Activated CD4-positive, alpha-beta T cell treated with anti-CD3 and anti-CD28 coated beads for 24 hours (primary cell): ENCODE data around the gene ALDH1A1.
"Not testable (repeated sequence)": the region's sequence is repeated elsewhere in the genome, so short reads cannot be mapped to it uniquely, and the experiment has no call there.

Experiments used
- DNase-seq, 2 donors: peaks; one replicate each; pipeline ENCODE4 v3.0.0-alpha.2; 2020; ENCODE audit warnings: low read depth in 2 of 2

Gene ALDH1A1

GRCh38 chr9:72896439-72896838, 56.4 kb downstream of the ALDH1A1 start:
- DNase-seq = no peak

GRCh38 chr9:72895122-72895521, 57.7 kb downstream of the ALDH1A1 start:
- DNase-seq = no peak

- DNase-seq = no peak
Observed at GRCh38 chr9:72894342-72894741, 58.5 kb downstream of the ALDH1A1 start.

- no peak for DNase-seq
Observed at GRCh38 chr9:72893437-72893836, 59.4 kb downstream of the ALDH1A1 start.

GRCh38 chr9:72891043-72891442, 61.8 kb downstream of the ALDH1A1 start:
- DNase-seq = no peak

GRCh38 chr9:72888943-72889342, 63.9 kb downstream of the ALDH1A1 start:
- no peak for DNase-seq

- no peak for DNase-seq
Observed at GRCh38 chr9:72888067-72888466, 64.8 kb downstream of the ALDH1A1 start.

- no peak for DNase-seq
Observed at GRCh38 chr9:72886386-72886785, 66.5 kb downstream of the ALDH1A1 start.

- DNase-seq = no peak
Observed at GRCh38 chr9:72884508-72884907, 68.3 kb downstream of the ALDH1A1 start.

- DNase-seq = no peak
Observed at GRCh38 chr9:72883875-72884274, 69.0 kb downstream of the ALDH1A1 start.

- no peak for DNase-seq
Observed at GRCh38 chr9:72882117-72882775, 70.6 kb downstream of the ALDH1A1 start.

- DNase-seq = no peak
Observed at GRCh38 chr9:72880821-72881220, 72.0 kb downstream of the ALDH1A1 start.

GRCh38 chr9:72875221-72875620, 77.6 kb downstream of the ALDH1A1 start:
- DNase-seq = no peak

- DNase-seq = no peak
Observed at GRCh38 chr9:72874344-72874743, 78.5 kb downstream of the ALDH1A1 start.

- no peak for DNase-seq
Observed at GRCh38 chr9:72873456-72873855, 79.4 kb downstream of the ALDH1A1 start.

GRCh38 chr9:72872718-72873117, 80.1 kb downstream of the ALDH1A1 start:
- no peak for DNase-seq

- DNase-seq = no peak
Observed at GRCh38 chr9:72871685-72872084, 81.2 kb downstream of the ALDH1A1 start.

GRCh38 chr9:72864327-72864726, 88.5 kb downstream of the ALDH1A1 start:
- DNase-seq = no peak

- no peak for DNase-seq
Observed at GRCh38 chr9:72863456-72864094, 89.3 kb downstream of the ALDH1A1 start.

GRCh38 chr9:72862788-72863187, 90.1 kb downstream of the ALDH1A1 start:
- not testable (repeated sequence) for DNase-seq

GRCh38 chr9:72858089-72858912, 94.6 kb downstream of the ALDH1A1 start:
- DNase-seq = no peak

GRCh38 chr9:72857624-72857996, 95.2 kb downstream of the ALDH1A1 start:
- DNase-seq = no peak
